Adrenal gland (tissue), 12 donors: ENCODE results near the gene PPIL3. TPM values are rescaled to one million over a fixed set of nuclear protein-coding genes. Genes with fewer than 3 reads are reported as not detected.

Experiments
- DNase-seq, 7 donors: peaks; one replicate each; pipeline ENCODE4 v3.0.0-alpha.2; 2019 to 2020
- H3K27ac ChIP-seq, 5 donors: fragments of 200-600 bp; sonication (generic) in 4 of 5; 1 replicate in 3 of 5; 2 replicates in 2 of 5; pipeline versions ENCODE4 v1.5.1 to v1.8.0; 2016 to 2020; ENCODE audit warnings: mild to moderate bottlenecking in 1 of 5
- H3K27me3 ChIP-seq: fragments of 200-600 bp; 2 replicates; pipeline ENCODE4 v1.8.0; 2021
- H3K36me3 ChIP-seq, 2 donors: fragments of 200-600 bp; replicated peaks in 1 of 2; 1 replicate in 1 of 2; 2 replicates in 1 of 2; pipeline versions ENCODE4 v1.5.1 to v1.8.0; 2018 to 2022
- H3K4me1 ChIP-seq, 2 donors: fragments of 200-600 bp; replicated peaks in 1 of 2; 1 replicate in 1 of 2; 2 replicates in 1 of 2; pipeline versions ENCODE4 v1.5.1 to v1.8.0; 2018 to 2021
- H3K4me3 ChIP-seq, 4 donors: fragments of 200-600 bp; sonication (generic) in 3 of 4; one replicate each; pipeline ENCODE4 v1.5.1; 2016 to 2018
- H3K9me3 ChIP-seq, 3 donors: fragments of 200-600 bp; sonication (generic) in 1 of 3; replicated peaks in 1 of 3; 1 replicate in 2 of 3; 2 replicates in 1 of 3; pipeline versions ENCODE4 v1.5.1 to v1.8.0; 2016 to 2021
- POLR2A ChIP-seq, 2 donors: fragments of 450-650 bp; IDR thresholded peaks; one replicate each; pipeline ENCODE4 v1.6.1; 2017; ENCODE audit warnings: antibody characterized with exemption in 2 of 2, mild to moderate bottlenecking in 2 of 2, moderate library complexity in 1 of 2
- WGBS, 4 donors: extraction: QIAGEN DNeasy Blood & Tissue Kit in 2 of 4; methylation state at CpG; one replicate each; pipeline versions ENCODE4 v1.1.5 to v1.1.7; 2013 to 2017; 5-methylcytosine and 5-hydroxymethylcytosine counted together
- intact Hi-C, 2 donors: fragments of 100-400 bp; cut with DNase I; formaldehyde crosslinking; loops; one replicate each; pipeline versions ENCODE4 v1.14.1 to v1.15.0; 2022 to 2023
- polyA plus RNA-seq, 3 donors: library from polyadenylated mRNA; stranded (reverse); fragments of 200-250 nt in 2 of 3; fragments of 350-450 nt in 1 of 3; fragmentation: Illumina TruSeq in 1 of 3; extraction: RNeasy Lipid Tissue Mini Kit (QIAGEN cat#74804) in 1 of 3; gene quantifications; one replicate each; pipeline ENCODE4 v1.2.3, GENCODE V29; 2013 to 2014
- total RNA-seq, 9 donors: library from RNA; depleted of rRNA in 4 of 9; stranded (reverse); fragments of >200 nt in 4 of 9; fragments of 120-200 nt in 1 of 9; fragmentation: NEBNext Ultra II Directional in 1 of 9; extraction: Animal tissue kit (Norgen Biotek cat#: 25700) in 1 of 9; gene quantifications; one replicate each; pipeline versions ENCODE4 v1.1.0 to v1.2.4, GENCODE V29; 2013 to 2023
- TF ChIP-seq, protein P1 (sequence below), 6 experiments: fragments of 450-650 bp in 4 of 6; fragments of 200-600 bp in 2 of 6; sonication (generic) in 1 of 6; IDR thresholded peaks; 1 replicate in 5 of 6; 2 replicates in 1 of 6; pipeline versions ENCODE4 v1.5.1 to v1.8.0; 2016 to 2021; ENCODE audit warnings: antibody characterized with exemption in 6 of 6, mild to moderate bottlenecking in 2 of 6, moderate library complexity in 1 of 6
- donor health status: healthy with polysubstance abuse.
- donor health status: Bipolar disorder and iron deficiency.
- donor health status: DM: yes; HTN: yes; CAD: no.
- donor health status: DM: no; HTN: no; CAD: no.
- donor health status: DM: no; HTN: no; CAD: no.
- donor health status: DM: yes; HTN: yes; CAD: no.

PPIL3 gene
- total and polyA plus RNA-seq, 12 donors = 13.2 to 186 (median 31.6) TPM

DNA sequence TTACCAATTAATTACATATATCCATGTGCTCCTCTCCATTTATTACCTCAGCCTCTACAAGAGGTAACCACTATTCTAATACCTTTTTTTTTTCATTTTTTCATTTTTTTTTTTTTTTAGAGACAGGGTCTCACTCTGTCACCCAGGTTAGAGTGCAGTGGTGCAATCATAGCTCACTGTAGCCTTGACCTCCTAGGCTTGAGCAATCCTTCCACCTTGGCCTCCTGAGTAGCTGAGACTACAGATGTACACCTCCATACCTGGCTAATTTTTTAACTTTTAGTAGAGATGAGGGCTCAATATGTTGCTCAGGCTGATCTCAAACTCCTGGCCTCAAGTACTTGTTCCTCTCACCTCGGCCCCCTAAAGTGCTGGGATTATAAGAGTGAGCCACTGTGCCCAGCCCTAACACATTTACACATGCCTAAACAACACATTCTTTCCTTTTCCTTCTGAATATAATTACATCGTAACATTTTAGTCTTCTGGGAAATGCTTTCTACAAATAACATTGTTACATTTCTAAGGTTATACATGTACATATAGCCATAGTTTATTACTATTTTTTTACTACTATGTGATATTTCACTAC lies 10.5 kb downstream of the PPIL3 start:
- Histone ChIP-seq H3K4me1 (peaks cover 0 to under 1% of the 10 kb centered on the region in 2 donors), H3K27ac (no peak overlapping the region), H3K36me3 (peaks cover 0 to 66% of the 10 kb centered on the region in 2 donors), H3K27me3 (no peaks in the 10 kb centered on the region), H3K4me3 (no peak overlapping the region), H3K9me3 (no peaks in the 10 kb centered on the region)
- DNase-seq = no peak
- intact Hi-C loops = no loop called here
- WGBS, 4 donors = 86 to 98% (median 92%) methylated on average over 2 of the region's 2 CpGs
- no peak for TF ChIP-seq POLR2A (IDR thresholded peaks at IDR 0.05)
- TF ChIP-seq, protein P1, sequence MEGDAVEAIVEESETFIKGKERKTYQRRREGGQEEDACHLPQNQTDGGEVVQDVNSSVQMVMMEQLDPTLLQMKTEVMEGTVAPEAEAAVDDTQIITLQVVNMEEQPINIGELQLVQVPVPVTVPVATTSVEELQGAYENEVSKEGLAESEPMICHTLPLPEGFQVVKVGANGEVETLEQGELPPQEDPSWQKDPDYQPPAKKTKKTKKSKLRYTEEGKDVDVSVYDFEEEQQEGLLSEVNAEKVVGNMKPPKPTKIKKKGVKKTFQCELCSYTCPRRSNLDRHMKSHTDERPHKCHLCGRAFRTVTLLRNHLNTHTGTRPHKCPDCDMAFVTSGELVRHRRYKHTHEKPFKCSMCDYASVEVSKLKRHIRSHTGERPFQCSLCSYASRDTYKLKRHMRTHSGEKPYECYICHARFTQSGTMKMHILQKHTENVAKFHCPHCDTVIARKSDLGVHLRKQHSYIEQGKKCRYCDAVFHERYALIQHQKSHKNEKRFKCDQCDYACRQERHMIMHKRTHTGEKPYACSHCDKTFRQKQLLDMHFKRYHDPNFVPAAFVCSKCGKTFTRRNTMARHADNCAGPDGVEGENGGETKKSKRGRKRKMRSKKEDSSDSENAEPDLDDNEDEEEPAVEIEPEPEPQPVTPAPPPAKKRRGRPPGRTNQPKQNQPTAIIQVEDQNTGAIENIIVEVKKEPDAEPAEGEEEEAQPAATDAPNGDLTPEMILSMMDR (IDR thresholded peaks at IDR 0.05) = no peak

DNA sequence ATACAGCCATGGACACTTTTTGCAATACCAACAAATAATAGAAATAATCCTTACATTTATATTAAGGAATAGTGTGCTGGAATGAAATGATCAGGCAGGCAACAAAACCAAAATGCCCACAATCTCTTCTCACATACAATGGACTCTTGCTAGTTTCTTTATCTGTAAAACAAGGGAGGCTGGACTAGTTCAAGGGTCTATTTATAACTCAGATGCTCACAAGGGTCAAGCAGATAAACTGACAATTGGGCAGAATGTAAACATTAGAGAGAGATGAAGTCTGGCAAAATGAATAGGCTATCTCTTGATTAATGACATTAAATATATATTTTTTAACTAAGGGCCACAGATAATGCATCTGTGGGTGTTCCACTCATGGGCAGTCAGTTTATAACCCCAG lies 11.4 kb downstream of the PPIL3 start:
- TF ChIP-seq, protein P1 (IDR thresholded peaks at IDR 0.05) = no peak
- TF ChIP-seq POLR2A (IDR thresholded peaks at IDR 0.05) = no peak
- DNase-seq = no peak
- Histone ChIP-seq H3K27ac (no peak overlapping the region), H3K27me3 (no peaks in the 10 kb centered on the region), H3K9me3 (no peaks in the 10 kb centered on the region), H3K4me3 (no peak overlapping the region), H3K36me3 (peaks cover 0 to 57% of the 10 kb centered on the region in 2 donors), H3K4me1 (peaks cover 0 to 4% of the 10 kb centered on the region in 2 donors)
- intact Hi-C loops = no loop called here

DNA sequence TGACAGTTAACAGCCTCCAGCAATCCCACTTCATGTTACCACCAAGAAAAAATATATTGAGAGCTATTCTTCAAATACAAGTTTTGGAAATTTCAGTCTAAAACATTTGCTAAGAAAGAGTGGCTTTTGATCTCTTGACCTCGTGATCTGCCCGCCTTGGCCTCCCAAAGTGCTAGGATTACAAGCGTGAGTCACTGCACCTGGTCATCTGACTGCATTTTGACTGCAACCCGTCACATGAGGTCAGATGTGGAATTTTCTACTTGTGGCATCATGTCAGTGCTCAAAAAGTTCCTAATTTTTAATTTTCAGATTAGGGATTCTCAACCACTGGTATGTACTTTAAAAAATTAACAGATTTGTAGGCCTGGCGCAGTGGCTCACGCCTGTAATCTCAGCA lies 15.3 kb downstream of the PPIL3 start:
- peak in 6 of 7 donors; percentile 45 to 79 (median 70) for DNase-seq
- Histone ChIP-seq H3K9me3 (no peaks in the 10 kb centered on the region), H3K4me1 (peaks cover 0 to 4% of the 10 kb centered on the region in 2 donors), H3K36me3 (peaks cover 0 to 37% of the 10 kb centered on the region in 2 donors), H3K4me3 (no peak overlapping the region), H3K27me3 (no peaks in the 10 kb centered on the region), H3K27ac (peak overlapping the region in 3 of 5 donors; percentile 57 to 64 (median 60))
- TF ChIP-seq, protein P1 (IDR thresholded peaks at IDR 0.05) = no peak
- no peak for TF ChIP-seq POLR2A (IDR thresholded peaks at IDR 0.05)
- WGBS, 4 donors = 65 to 77% (median 74%) methylated on average over 6 of the region's 6 CpGs
- intact Hi-C loops = no loop called here

DNA sequence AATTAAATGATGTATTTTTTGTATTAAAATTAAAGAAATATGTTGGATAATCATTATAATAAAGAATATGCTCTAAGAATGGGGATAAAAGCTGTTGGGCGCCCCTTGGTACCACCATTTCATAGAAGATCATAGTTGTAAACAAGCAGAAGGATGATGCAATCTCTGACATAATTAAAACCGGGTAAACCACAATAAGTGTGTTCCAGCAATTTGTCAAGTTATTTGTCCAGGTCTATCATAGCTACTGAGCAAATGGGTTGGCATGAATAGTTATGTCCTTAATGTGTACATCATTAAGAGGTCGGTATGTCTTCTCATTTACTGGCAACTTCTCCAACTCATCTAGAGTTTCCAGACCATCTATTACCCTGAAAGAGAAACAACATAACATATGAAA lies 17.7 kb downstream of the PPIL3 start:
- no peak overlapping the region for H3K4me3 ChIP-seq
- no peak overlapping the region for H3K27ac ChIP-seq
- no peak for DNase-seq
- intact Hi-C loops = no loop called here
- TF ChIP-seq, protein P1 (IDR thresholded peaks at IDR 0.05) = no peak
- no peak for TF ChIP-seq POLR2A (IDR thresholded peaks at IDR 0.05)
- peaks cover 0 to 26% of the 10 kb centered on the region in 2 donors for H3K36me3 ChIP-seq
- 79 to 81% (median 80%) methylated on average over 3 of the region's 3 CpGs for WGBS, 4 donors
- H3K9me3 ChIP-seq = no peaks in the 10 kb centered on the region
- H3K4me1 ChIP-seq = peaks cover 4 to 15% of the 10 kb centered on the region in 2 donors
- H3K27me3 ChIP-seq = no peaks in the 10 kb centered on the region
